Measurements from ENCODE around the gene LRRC4C. TPM values are rescaled to one million over a fixed set of nuclear protein-coding genes. Genes with fewer than 3 reads are reported as not detected.

The LRRC4C gene
- total RNA-seq, 1 donor from 2014 or later = 16.9 TPM

DNA sequence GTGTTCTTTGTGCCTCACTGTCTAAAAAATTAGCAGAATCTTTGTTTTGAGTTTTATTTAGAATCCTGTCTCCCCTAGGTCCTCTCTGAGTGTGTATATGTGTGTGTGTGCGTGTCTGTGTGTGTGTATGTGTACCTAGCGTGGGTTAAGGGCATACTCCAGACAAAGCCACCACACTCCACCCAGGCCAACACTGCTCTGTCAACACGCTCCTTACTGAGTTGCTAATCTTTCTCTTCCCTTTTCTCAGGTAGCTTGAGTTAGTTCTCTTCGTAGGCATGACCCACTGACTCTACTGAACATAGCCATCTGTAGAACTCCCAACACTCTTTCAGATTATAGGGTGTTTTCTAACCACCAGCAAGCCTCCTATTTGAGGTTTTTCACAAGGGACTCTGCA is 131.1 kb downstream of the LRRC4C start:
- Mint-ChIP-seq H3K36me3 (no peaks in the 10 kb centered on the region), H3K4me1 (no peaks in the 10 kb centered on the region), H3K4me3 (no peak overlapping the region), H3K27ac (no peak overlapping the region), H3K9me3 (no peaks in the 10 kb centered on the region), H3K27me3 (ENCODE audit: low read depth) (peaks cover 1% of the 10 kb centered on the region)
- no peak for DNase-seq (ENCODE audit: low spot score in 2 of 2, unreplicated experiment in 2 of 2)
- TF ChIP-seq, protein P1, sequence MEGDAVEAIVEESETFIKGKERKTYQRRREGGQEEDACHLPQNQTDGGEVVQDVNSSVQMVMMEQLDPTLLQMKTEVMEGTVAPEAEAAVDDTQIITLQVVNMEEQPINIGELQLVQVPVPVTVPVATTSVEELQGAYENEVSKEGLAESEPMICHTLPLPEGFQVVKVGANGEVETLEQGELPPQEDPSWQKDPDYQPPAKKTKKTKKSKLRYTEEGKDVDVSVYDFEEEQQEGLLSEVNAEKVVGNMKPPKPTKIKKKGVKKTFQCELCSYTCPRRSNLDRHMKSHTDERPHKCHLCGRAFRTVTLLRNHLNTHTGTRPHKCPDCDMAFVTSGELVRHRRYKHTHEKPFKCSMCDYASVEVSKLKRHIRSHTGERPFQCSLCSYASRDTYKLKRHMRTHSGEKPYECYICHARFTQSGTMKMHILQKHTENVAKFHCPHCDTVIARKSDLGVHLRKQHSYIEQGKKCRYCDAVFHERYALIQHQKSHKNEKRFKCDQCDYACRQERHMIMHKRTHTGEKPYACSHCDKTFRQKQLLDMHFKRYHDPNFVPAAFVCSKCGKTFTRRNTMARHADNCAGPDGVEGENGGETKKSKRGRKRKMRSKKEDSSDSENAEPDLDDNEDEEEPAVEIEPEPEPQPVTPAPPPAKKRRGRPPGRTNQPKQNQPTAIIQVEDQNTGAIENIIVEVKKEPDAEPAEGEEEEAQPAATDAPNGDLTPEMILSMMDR (IDR thresholded peaks at IDR 0.05; ENCODE audit: unreplicated experiment) = no peak

DNA sequence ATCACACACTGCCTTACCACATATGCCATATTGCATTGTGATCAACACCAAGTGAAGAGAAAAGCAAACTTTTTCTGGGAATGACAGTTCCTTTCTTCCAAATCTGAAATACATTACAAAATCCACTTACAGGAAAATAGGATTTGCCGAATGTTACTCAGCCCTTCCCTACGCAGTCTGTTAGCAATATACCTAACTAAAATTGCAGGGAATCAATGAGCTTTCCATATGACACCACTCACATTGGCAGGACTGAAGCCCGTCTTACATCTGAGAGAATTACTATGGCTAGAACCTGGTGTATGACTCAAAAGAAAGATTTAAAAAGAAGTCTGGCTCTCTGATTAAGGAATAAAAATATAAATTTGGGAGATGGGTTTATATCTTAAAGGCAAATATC is 136.0 kb downstream of the LRRC4C start:
- TF ChIP-seq, protein P1 (IDR thresholded peaks at IDR 0.05; ENCODE audit: unreplicated experiment) = no peak
- Mint-ChIP-seq H3K4me1 (no peaks in the 10 kb centered on the region), H3K4me3 (no peak overlapping the region), H3K27me3 (ENCODE audit: low read depth) (peaks cover 1% of the 10 kb centered on the region), H3K36me3 (no peaks in the 10 kb centered on the region), H3K27ac (no peak overlapping the region), H3K9me3 (no peaks in the 10 kb centered on the region)
- DNase-seq (ENCODE audit: low spot score in 2 of 2, unreplicated experiment in 2 of 2) = no peak

DNA sequence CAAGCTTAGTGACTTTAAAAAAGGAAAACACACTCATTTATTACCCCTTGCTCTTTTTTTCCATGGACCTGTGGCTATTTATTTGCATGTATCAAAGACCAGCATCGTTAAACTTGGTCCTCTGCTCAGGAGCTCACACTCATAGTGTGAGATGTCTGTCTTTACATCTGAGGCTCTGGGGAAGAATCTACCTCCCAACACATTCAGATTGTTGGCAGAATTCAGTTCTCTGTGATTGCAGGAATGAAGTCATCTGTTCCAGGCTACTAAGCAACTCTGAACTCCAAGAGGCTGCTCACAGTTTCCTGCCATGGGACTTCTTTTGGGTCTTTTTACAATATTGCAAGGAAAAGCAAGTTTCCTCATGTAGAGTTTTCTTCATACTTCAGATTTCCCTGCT is 138.8 kb downstream of the LRRC4C start:
- no peak for DNase-seq (ENCODE audit: low spot score in 2 of 2, unreplicated experiment in 2 of 2)
- Mint-ChIP-seq H3K27ac (no peak overlapping the region), H3K9me3 (no peaks in the 10 kb centered on the region), H3K4me1 (no peaks in the 10 kb centered on the region), H3K27me3 (ENCODE audit: low read depth) (peaks cover 1% of the 10 kb centered on the region), H3K36me3 (no peaks in the 10 kb centered on the region), H3K4me3 (no peak overlapping the region)
- TF ChIP-seq, protein P1 (IDR thresholded peaks at IDR 0.05; ENCODE audit: unreplicated experiment) = no peak

DNA sequence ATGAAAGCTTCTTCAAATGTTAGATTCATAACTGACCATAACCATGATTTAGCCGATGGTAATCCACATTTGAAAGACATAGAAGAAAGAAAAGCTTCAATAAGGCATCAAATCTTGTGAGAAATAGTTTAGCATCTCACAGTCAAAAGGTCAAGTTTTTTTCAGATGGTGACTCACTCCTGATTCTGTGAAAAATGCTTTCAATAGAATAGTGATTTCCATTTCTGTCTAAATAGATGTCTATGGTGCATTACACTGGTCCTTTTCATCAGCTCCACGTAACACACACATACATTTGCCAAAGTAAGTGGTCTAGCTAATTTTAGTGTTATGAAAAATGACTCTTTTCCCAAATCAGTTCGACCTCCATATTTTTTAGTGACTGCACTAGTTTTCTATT is 139.2 kb downstream of the LRRC4C start:
- DNase-seq (ENCODE audit: low spot score in 2 of 2, unreplicated experiment in 2 of 2) = no peak
- Mint-ChIP-seq H3K9me3 (no peaks in the 10 kb centered on the region), H3K27me3 (ENCODE audit: low read depth) (peaks cover 1% of the 10 kb centered on the region), H3K4me3 (no peak overlapping the region), H3K27ac (no peak overlapping the region), H3K36me3 (no peaks in the 10 kb centered on the region), H3K4me1 (no peaks in the 10 kb centered on the region)
- TF ChIP-seq, protein P1 (IDR thresholded peaks at IDR 0.05; ENCODE audit: unreplicated experiment) = no peak

DNA sequence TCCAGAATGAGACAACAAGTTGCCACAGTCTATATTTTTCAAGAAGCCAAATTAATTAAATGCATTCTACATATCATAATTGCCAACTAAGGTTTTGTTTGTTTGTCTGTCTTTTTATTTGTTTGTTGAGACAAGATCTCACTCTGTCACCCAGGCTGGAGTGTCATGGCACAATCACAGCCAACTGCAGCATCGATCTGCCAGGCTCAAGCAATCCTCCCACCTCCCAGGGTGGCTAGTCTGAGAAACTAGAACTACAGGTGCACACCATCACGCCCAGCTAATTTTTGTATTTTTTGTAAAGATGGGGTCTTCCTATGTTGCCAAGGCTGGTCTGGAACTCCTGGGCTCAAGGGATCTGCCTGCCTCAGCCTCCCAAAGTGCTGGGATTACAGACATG is 140.0 kb downstream of the LRRC4C start:
- Mint-ChIP-seq H3K4me3 (no peak overlapping the region), H3K9me3 (no peaks in the 10 kb centered on the region), H3K4me1 (no peaks in the 10 kb centered on the region), H3K27me3 (ENCODE audit: low read depth) (peaks cover under 1% of the 10 kb centered on the region), H3K27ac (no peak overlapping the region), H3K36me3 (no peaks in the 10 kb centered on the region)
- TF ChIP-seq, protein P1 (IDR thresholded peaks at IDR 0.05; ENCODE audit: unreplicated experiment) = no peak
- no peak for DNase-seq (ENCODE audit: low spot score in 2 of 2, unreplicated experiment in 2 of 2)

DNA sequence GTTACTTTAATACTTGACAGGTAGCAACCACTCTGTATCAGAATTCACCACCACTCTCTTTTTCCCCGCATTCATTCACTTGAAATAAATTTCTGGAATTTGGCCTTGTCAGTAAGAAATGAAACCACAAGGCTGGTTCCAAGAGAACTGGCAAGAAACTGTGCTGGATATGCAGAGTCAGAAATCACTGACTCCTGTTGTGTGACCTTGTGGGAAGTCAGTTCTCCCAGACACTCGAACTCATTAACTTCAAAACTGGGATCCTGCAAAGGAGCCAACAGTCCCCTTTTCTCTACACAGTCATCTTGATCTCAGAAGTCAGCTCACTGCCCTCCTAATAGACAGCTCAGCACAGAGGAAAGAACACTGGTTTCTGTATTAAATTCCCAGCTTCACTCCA is 142.7 kb downstream of the LRRC4C start:
- DNase-seq (ENCODE audit: low spot score in 2 of 2, unreplicated experiment in 2 of 2) = no peak
- Mint-ChIP-seq H3K27ac (no peak overlapping the region), H3K4me1 (no peaks in the 10 kb centered on the region), H3K27me3 (ENCODE audit: low read depth) (no peaks in the 10 kb centered on the region), H3K9me3 (no peaks in the 10 kb centered on the region), H3K4me3 (no peak overlapping the region), H3K36me3 (no peaks in the 10 kb centered on the region)
- TF ChIP-seq, protein P1 (IDR thresholded peaks at IDR 0.05; ENCODE audit: unreplicated experiment) = no peak

Measured in mesothelial cell of epicardium (in vitro differentiated cells).